Left renal pelvis (tissue), 4 donors: ENCODE results near the gene SRBD1. TPM values are rescaled to one million over a fixed set of nuclear protein-coding genes. Genes with fewer than 3 reads are reported as not detected.

Source experiments
- DNase-seq, 4 donors: peaks; one replicate each; pipeline ENCODE4 v3.0.0-alpha.2; 2013; ENCODE audit warnings: low read depth in 4 of 4, low spot score in 3 of 4
- polyA plus RNA-seq, 4 donors: library from polyadenylated mRNA; unstranded; fragments of 120-200 nt; gene quantifications; one replicate each; pipeline ENCODE4 v1.2.1, GENCODE V29; 2013; ENCODE audit not compliant: insufficient read length in 4 of 4

SRBD1 gene
- polyA plus RNA-seq, 4 donors = 21.3 to 29.2 (median 23.8) TPM

- no peak for DNase-seq
These were observed 216.9 kb downstream of the SRBD1 start for GRCh38 chr2:45394216-45394615.

GRCh38 chr2:45391866-45392265 lies 219.2 kb downstream of the SRBD1 start:
- no peak for DNase-seq

- DNase-seq = no peak
These were observed 220.2 kb downstream of the SRBD1 start for GRCh38 chr2:45390861-45391260.

- no peak for DNase-seq
These were observed 220.6 kb downstream of the SRBD1 start for GRCh38 chr2:45390441-45390840.

GRCh38 chr2:45388541-45389100 lies 222.4 kb downstream of the SRBD1 start:
- no peak for DNase-seq

- DNase-seq = no peak
These were observed 228.3 kb downstream of the SRBD1 start for GRCh38 chr2:45382744-45383143.

- no peak for DNase-seq
These were observed 230.8 kb downstream of the SRBD1 start for GRCh38 chr2:45380131-45380836.

- DNase-seq = no peak
These were observed 231.5 kb downstream of the SRBD1 start for GRCh38 chr2:45379399-45380087.

- no peak for DNase-seq
These were observed 237.5 kb downstream of the SRBD1 start for GRCh38 chr2:45373534-45373933.

GRCh38 chr2:45370369-45370768 lies 240.7 kb downstream of the SRBD1 start:
- DNase-seq = no peak

GRCh38 chr2:45368792-45369191 lies 242.3 kb downstream of the SRBD1 start:
- no peak for DNase-seq

GRCh38 chr2:45361666-45362065 lies 249.4 kb downstream of the SRBD1 start:
- no peak for DNase-seq

GRCh38 chr2:45354776-45355175 lies 256.3 kb downstream of the SRBD1 start:
- no peak for DNase-seq

- no peak for DNase-seq
These were observed 257.2 kb downstream of the SRBD1 start for GRCh38 chr2:45353879-45354278.

GRCh38 chr2:45352506-45352905 lies 258.6 kb downstream of the SRBD1 start:
- DNase-seq = no peak

GRCh38 chr2:45345331-45346234 lies 265.5 kb downstream of the SRBD1 start:
- no peak for DNase-seq

- no peak for DNase-seq
These were observed 266.6 kb downstream of the SRBD1 start for GRCh38 chr2:45344502-45344901.

GRCh38 chr2:45344071-45344470 lies 267.0 kb downstream of the SRBD1 start:
- no peak for DNase-seq

GRCh38 chr2:45343251-45344017 lies 267.6 kb downstream of the SRBD1 start:
- DNase-seq = no peak

GRCh38 chr2:45340318-45340717 lies 270.7 kb downstream of the SRBD1 start:
- no peak for DNase-seq
